GM18505 (cell line): Measurements from ENCODE around the gene ROR2.
"Not testable (repeated sequence)": the region's sequence is repeated elsewhere in the genome, so short reads cannot be mapped to it uniquely, and the experiment has no call there.

ENCODE experiments used
- ATAC-seq: cut with Tn5 transposase; IDR thresholded peaks from one replicate; pipeline ENCODE4 v1.9.1; 2021; ENCODE audit not compliant: unreplicated experiment
- POLR2A ChIP-seq: IDR thresholded peaks from 4 replicates; pipeline ENCODE4 v1.6.1; 2011; ENCODE audit warnings: borderline replicate concordance; ENCODE audit not compliant: insufficient read depth, insufficient read length; ENCODE audit errors: extremely low read depth

The ROR2 gene

DNA sequence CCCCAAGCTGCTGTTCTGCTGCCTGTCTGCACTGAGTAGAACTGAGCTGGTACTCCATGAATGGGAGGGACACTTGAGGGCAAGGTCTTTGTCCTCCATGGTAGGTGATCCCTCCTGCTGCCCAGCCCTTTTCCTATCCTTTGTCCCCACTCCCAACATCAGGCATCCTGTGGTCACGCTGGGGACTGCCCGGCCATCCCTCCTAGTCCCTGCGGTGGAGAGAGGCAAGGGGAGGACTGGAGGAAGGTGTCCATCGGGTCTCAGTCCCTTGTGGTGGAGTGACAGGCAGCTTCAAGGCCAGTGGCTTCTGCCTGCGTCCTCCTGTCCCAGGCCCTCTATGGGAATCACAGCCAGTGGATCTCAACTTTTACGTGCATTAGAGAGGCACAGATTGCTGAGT lies 25.9 kb downstream of the ROR2 start:
- no peak for TF ChIP-seq POLR2A
- ATAC-seq: no peak

DNA sequence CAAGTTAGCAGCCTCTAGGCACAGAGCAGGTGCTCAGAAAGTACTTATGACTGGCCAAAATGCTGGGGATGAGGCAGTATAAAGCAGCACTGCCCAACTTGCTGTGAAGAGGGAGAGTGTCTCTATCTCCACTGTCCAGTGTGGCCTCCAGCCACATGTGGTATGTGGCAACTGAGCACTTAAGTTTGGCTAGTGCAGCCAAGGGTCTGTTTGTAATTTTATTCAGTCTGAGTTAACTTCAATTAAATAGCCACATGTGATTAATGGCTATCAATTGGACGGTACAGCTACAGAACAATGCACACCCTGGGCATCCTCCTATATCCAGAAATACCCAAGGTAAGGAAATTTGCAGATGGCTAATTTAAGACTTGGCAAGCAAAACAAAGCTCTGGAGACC lies 26.9 kb downstream of the ROR2 start:
- no peak for TF ChIP-seq POLR2A
- ATAC-seq: no peak

DNA sequence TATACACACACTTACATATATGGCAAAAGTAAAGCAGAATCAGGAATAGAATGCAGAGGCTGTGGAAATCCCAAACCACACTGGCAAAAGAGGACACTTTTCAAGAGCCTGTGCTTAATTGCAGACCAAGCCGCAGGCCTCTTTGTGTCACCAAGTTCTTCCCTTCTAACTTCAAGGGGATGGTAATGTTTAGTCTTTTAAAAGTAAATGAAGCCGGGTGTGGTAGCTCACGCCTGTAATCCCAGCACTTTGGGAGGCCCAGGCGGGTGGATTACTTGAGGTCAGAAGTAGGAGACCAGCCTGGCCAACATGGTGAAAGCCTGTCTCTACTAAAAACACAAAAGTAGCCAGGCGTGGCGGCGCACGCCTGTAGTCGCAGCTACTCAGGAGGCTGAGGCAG lies 28.7 kb downstream of the ROR2 start:
- no peak for TF ChIP-seq POLR2A
- ATAC-seq: no peak

DNA sequence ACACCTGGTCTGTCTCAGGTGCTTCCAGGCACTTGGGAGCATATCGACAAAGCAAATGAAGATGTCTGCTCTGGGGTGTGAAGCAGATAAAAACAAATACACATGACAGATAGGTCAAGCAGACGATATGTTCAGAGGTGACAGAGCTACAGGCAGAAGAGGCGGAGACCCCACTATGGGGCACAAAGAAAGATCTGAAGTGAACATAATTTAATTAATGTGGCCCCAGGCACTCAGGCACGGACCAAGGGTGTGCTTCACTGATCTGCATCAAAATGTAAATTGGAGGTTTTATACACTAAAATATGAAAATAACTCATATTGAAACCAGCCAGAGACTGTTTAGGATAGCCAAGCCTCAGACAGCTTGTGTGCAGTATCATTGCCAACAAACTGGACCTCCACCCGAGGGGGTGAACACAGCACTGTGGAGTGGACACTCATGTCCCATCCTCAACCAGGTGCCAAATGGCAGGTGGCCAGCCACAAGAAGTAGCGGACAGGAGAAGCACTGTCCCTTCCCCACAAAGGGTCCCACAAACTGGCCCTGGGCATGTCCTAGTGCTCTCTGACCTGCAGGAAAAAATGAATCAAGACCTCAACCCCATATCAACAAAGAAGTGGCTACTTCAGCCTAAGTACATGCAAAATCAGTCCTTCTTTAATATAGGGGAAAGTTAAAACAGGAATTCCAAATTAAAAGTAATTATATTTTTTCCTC lies 29.2 kb downstream of the ROR2 start:
- no peak for TF ChIP-seq POLR2A
- no peak for ATAC-seq

DNA sequence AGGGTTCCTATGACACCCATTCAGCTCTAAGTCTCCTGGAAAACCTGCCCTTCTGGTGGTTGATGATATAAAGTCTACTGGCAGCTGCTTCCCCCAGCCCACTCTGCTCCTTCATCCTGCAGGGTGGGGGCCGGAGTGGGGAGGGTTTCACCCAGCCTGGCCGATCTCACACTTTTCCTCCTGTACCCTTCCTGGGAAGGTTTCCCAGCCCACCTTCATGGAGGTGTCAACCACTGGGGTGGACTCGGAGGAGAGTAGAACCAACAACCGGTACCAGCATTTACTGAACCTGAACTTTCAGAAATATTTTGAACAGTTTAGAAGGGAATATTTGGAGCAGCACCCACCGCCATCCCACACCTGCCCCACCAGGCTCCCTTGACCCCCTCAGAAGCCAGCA lies 30.4 kb downstream of the ROR2 start:
- no peak for TF ChIP-seq POLR2A
- no peak for ATAC-seq

DNA sequence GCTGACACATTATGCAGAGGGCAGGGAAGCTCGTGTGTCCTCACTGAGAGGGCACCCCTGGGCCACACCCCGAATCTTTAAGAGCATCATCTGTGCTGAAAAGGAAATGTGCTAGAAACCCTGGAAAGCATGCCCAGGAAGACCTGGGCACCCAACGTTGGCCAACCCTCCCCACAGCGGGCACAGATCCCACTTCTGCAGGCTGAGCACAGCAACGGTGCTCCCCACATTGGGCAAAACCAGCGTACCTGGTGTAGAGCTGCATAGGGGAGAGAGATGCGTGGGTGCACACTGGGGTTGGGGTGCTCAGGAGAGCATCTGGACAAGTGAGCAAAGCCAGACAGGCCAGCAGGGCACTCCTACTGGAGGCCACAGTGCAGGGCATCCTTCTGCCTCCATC lies 32.6 kb downstream of the ROR2 start:
- no peak for ATAC-seq
- no peak for TF ChIP-seq POLR2A

DNA sequence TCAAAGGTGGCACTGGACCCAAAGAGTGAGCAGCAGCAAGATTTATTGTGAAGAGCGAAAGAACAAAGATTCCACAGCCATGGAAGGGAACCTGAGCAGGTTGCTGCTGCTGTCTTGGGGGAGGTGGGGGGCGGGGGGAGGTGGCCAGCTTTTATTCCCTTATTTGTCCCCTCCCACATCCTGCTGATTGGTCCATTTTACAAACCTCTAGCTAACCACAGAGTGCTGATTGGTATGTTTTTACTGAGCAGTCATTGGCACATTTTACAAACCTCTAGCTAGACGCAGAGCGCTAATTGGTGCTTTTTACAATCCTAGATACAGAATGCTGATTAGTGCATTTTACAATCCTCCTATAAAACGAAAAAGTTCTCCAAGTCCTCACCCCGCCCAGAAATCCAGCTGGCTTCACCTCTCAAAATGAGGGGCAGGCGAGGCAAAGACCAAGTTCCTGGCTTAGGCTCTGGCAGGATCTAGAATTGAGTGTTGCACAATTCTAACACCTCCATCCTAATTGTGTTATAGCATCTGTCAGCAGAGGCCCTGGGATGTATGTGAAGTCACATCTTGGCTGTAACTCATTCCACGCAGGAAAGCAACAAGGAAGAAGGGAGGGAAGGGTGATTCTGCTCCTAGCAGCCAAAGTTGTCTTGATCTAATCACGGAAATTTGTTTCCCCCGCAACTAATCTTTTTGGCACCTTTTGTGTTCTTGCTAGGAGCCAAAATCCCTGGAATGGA lies 34.3 kb downstream of the ROR2 start:
- TF ChIP-seq POLR2A: no peak
- ATAC-seq: no peak

DNA sequence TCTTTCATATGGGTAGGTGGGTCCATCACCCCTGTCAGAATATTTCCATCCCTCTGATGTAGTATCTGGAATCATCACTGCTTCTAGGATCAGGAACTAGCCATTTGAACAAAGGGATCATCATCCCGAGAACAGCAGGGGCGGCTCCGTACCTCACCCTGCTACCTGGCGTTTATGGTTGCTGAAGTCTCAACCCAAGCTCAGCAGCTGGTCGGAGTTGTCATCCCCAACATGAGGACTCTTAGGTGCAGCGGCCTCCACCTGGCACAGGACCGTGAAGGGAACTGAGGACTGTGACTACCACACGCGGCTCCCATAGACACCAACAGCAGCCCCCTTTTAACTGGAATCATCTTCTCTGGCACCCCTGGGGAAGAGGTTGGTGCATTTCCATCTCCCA lies 35.1 kb downstream of the ROR2 start:
- no peak for ATAC-seq
- TF ChIP-seq POLR2A: no peak

DNA sequence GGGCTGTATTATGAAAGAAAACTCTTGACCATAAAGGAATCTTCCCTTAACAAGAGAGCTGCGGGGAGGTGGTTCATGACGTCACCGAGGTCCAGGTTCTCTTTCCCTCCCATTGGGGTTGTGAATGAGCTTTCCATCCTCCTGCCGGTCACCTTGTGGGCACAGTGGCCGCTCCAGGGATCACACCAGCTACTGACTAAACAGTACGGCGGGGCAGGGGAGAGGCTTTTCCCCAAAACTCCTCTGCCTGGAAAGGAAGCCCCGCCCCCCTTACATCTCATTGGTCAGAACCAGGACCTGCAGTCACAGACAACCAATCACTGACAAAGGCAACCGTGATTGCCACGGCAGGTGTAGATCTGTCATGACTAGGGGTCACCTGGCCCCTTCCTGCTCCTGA lies 35.6 kb downstream of the ROR2 start:
- TF ChIP-seq POLR2A: no peak
- ATAC-seq: no peak

DNA sequence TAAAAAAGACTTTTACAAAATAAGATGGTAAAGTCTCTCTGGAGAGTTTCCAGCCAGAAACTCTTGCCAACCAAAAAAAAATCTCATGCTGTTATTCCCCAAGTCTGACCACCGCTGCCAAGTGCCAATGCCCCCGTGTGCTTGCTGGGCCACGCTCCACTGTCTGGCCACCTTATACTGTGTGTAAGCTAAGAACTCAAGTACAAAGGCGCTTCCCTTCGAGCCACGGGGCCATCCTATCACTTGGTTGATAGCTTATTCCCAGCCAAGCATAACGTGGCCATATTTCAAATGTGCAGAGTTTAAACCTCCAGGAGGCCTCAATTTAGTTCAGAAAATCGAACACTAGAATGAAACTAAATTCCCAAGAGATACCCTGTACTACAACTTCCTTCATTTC lies 36.0 kb downstream of the ROR2 start:
- ATAC-seq: no peak
- no peak for TF ChIP-seq POLR2A

DNA sequence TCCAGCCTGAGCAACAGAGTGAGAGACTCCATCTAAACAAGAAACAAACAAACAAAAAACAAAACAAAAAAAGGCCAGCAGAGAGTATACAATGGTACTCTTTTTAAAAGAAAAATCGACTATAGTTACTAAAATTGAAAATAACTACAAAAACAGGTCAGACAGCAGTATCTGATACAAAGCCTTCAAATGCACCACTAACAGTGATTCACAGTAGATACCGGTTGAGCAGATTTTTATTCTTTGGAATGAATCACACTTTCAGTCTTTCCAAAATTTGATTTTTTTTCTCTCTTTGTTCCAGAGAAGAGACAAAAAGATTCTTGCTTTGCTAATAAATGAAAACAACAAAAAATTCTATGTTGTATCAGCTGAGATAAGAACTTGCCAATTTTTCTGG lies 36.9 kb downstream of the ROR2 start:
- TF ChIP-seq POLR2A: no peak
- ATAC-seq: no peak

DNA sequence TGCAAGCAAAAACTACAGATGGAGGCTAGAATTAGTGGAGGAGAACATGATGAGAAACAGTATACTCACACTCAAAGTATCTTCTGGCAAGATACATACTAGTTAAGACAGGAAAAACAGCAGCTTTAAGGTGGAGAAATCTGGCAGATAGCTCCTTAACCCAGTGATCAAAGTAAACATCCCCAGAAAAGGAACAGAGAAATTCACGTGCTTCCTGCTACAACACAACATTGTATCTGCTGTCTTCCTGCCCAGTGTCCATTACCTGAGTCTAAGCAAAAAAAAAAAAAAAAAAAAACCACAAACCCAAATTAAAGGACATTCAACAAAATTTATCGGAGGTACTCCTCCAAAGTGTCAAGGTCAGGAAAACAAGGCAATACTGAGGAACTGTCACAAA lies 38.4 kb downstream of the ROR2 start:
- TF ChIP-seq POLR2A: no peak
- no peak for ATAC-seq

DNA sequence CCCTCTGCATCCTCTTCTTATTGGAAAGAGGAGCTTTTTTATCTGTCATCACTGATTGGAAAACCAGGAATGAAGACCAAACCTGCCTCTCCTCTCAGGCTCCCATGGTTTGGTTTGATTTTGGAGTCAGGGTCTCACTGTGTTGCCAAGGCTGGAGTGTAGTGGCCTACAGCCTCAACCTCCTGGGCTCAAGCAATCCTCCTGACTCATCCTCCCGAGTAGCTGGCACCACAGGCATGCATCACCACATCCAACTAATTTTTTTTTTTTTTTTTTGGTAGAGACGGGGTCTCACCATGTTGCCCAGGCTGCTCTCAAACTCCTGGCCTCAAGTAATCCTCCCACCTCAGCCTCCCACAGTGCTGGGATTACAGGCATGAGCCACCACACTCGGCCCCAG lies 40.8 kb downstream of the ROR2 start:
- ATAC-seq: not testable (repeated sequence)

DNA sequence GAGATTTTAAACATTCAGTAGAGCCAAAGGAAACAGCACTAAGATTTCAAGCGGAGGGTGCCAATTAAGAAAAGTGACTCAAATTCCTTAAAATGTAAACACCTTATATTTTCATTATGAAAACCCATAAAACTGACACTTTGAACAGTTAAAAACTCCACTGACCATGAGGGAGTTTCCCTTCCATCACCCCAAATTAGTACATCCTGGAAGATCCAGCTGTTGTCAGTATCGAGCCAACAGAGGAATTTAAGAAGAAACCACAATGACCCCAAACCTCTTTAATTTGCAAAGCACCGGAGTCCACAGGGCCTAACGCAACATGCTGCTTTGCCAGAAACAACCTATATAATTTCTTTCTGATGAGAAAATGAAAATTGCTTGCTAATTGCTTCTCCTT lies 41.3 kb downstream of the ROR2 start:
- TF ChIP-seq POLR2A: no peak
- ATAC-seq: no peak

DNA sequence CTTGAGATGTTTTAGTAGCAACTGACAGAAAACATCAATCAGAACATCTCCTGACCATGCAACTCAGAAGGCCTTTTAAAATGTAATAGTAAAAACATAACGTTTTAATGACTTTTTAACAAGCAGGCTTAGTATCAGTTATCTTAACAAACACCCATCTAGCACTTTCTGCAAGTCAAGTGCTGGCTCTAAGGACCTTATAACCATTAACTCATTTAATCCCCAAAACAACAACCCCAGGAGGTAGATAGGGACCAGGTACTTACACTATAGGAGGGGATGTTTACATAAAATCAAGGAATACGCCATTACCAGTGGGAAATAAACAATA lies 41.8 kb downstream of the ROR2 start:
- ATAC-seq: no peak
- no peak for TF ChIP-seq POLR2A
